ENCODE data around the gene ATP6V0C. TPM values are rescaled to one million over a fixed set of nuclear protein-coding genes. Genes with fewer than 3 reads are reported as not detected.

Gene ATP6V0C
- total and polyA plus RNA-seq, 2 of the 8 experiments (the other 6 are each of a cell fraction or from before 2014, with no cell fraction given): 125 to 176 TPM

DNA sequence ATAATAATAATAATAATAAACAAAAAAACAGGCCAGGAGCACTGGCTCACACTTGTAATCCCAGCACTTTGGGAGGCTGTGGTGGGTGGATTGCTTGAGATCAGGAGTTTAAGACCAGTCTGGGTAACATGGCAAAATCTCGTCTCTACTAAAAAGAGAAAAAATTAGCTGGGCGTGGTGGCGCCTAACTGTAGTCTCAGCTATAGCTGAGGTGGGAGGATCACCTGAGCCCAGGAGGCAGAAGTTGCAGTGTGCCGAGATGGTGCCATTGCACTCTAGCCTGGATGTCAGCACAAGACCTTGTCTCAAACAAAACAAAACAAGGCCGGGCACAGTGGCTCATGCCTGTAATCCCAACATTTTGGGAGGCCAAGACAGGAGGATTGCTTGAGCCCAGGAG lies 18.7 kb upstream of the ATP6V0C start (continued):
- TF ChIP-seq, protein P1, sequence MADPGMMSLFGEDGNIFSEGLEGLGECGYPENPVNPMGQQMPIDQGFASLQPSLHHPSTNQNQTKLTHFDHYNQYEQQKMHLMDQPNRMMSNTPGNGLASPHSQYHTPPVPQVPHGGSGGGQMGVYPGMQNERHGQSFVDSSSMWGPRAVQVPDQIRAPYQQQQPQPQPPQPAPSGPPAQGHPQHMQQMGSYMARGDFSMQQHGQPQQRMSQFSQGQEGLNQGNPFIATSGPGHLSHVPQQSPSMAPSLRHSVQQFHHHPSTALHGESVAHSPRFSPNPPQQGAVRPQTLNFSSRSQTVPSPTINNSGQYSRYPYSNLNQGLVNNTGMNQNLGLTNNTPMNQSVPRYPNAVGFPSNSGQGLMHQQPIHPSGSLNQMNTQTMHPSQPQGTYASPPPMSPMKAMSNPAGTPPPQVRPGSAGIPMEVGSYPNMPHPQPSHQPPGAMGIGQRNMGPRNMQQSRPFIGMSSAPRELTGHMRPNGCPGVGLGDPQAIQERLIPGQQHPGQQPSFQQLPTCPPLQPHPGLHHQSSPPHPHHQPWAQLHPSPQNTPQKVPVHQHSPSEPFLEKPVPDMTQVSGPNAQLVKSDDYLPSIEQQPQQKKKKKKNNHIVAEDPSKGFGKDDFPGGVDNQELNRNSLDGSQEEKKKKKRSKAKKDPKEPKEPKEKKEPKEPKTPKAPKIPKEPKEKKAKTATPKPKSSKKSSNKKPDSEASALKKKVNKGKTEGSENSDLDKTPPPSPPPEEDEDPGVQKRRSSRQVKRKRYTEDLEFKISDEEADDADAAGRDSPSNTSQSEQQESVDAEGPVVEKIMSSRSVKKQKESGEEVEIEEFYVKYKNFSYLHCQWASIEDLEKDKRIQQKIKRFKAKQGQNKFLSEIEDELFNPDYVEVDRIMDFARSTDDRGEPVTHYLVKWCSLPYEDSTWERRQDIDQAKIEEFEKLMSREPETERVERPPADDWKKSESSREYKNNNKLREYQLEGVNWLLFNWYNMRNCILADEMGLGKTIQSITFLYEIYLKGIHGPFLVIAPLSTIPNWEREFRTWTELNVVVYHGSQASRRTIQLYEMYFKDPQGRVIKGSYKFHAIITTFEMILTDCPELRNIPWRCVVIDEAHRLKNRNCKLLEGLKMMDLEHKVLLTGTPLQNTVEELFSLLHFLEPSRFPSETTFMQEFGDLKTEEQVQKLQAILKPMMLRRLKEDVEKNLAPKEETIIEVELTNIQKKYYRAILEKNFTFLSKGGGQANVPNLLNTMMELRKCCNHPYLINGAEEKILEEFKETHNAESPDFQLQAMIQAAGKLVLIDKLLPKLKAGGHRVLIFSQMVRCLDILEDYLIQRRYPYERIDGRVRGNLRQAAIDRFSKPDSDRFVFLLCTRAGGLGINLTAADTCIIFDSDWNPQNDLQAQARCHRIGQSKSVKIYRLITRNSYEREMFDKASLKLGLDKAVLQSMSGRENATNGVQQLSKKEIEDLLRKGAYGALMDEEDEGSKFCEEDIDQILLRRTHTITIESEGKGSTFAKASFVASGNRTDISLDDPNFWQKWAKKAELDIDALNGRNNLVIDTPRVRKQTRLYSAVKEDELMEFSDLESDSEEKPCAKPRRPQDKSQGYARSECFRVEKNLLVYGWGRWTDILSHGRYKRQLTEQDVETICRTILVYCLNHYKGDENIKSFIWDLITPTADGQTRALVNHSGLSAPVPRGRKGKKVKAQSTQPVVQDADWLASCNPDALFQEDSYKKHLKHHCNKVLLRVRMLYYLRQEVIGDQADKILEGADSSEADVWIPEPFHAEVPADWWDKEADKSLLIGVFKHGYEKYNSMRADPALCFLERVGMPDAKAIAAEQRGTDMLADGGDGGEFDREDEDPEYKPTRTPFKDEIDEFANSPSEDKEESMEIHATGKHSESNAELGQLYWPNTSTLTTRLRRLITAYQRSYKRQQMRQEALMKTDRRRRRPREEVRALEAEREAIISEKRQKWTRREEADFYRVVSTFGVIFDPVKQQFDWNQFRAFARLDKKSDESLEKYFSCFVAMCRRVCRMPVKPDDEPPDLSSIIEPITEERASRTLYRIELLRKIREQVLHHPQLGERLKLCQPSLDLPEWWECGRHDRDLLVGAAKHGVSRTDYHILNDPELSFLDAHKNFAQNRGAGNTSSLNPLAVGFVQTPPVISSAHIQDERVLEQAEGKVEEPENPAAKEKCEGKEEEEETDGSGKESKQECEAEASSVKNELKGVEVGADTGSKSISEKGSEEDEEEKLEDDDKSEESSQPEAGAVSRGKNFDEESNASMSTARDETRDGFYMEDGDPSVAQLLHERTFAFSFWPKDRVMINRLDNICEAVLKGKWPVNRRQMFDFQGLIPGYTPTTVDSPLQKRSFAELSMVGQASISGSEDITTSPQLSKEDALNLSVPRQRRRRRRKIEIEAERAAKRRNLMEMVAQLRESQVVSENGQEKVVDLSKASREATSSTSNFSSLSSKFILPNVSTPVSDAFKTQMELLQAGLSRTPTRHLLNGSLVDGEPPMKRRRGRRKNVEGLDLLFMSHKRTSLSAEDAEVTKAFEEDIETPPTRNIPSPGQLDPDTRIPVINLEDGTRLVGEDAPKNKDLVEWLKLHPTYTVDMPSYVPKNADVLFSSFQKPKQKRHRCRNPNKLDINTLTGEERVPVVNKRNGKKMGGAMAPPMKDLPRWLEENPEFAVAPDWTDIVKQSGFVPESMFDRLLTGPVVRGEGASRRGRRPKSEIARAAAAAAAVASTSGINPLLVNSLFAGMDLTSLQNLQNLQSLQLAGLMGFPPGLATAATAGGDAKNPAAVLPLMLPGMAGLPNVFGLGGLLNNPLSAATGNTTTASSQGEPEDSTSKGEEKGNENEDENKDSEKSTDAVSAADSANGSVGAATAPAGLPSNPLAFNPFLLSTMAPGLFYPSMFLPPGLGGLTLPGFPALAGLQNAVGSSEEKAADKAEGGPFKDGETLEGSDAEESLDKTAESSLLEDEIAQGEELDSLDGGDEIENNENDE (IDR thresholded peaks at IDR 0.05; ENCODE audit: insufficient replicate concordance, low read length): no peak
- TF ChIP-seq, protein P2, sequence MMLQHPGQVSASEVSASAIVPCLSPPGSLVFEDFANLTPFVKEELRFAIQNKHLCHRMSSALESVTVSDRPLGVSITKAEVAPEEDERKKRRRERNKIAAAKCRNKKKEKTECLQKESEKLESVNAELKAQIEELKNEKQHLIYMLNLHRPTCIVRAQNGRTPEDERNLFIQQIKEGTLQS (IDR thresholded peaks at IDR 0.05; ENCODE audit: insufficient read depth, low read depth, low read length): no peak
- TF ChIP-seq NANOG (IDR thresholded peaks at IDR 0.05; ENCODE audit: insufficient read depth, low read depth, low read length, poor library complexity, severe bottlenecking) (no peak), ASH2L (IDR thresholded peaks at IDR 0.05; ENCODE audit: low read length) (no peak), SIX5 (IDR thresholded peaks at IDR 0.05; ENCODE audit: low read depth, low read length) (no peak)
- TF ChIP-seq, protein P3, sequence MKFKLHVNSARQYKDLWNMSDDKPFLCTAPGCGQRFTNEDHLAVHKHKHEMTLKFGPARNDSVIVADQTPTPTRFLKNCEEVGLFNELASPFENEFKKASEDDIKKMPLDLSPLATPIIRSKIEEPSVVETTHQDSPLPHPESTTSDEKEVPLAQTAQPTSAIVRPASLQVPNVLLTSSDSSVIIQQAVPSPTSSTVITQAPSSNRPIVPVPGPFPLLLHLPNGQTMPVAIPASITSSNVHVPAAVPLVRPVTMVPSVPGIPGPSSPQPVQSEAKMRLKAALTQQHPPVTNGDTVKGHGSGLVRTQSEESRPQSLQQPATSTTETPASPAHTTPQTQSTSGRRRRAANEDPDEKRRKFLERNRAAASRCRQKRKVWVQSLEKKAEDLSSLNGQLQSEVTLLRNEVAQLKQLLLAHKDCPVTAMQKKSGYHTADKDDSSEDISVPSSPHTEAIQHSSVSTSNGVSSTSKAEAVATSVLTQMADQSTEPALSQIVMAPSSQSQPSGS (IDR thresholded peaks at IDR 0.05; ENCODE audit: low read length): no peak

Measured in H1 (cell line).